CD14-positive monocyte (primary cell): ENCODE measurements around the gene DYRK3. TPM values are rescaled to one million over a fixed set of nuclear protein-coding genes. Genes with fewer than 3 reads are reported as not detected.

ENCODE experiments used
- DNase-seq, 3 donors: peaks; one replicate each; pipeline ENCODE4 v3.0.0-alpha.2; 2011 to 2022
- H2AFZ ChIP-seq: 2 replicates; pipeline ENCODE4 v1.6.0; 2012; ENCODE audit warnings: mild to moderate bottlenecking, low read depth, low read length, inconsistent platforms; ENCODE audit not compliant: insufficient read depth, poor library complexity, severe bottlenecking
- H3K27ac ChIP-seq, 2 donors: 1 replicate in 1 of 2; 2 replicates in 1 of 2; pipeline ENCODE4 v1.5.1; 2012 to 2013; ENCODE audit warnings: low read length in 2 of 2, control low read depth in 1 of 2, inconsistent platforms in 1 of 2, low read depth in 1 of 2, mild to moderate bottlenecking in 1 of 2
- H3K27me3 ChIP-seq, 2 donors: one replicate each; pipeline versions ENCODE4 v1.6.0 to v1.6.1; 2011 to 2013; ENCODE audit warnings: low read length in 2 of 2; ENCODE audit not compliant: control insufficient read depth in 2 of 2, insufficient read depth in 2 of 2
- H3K36me3 ChIP-seq, 2 donors: replicated peaks in 1 of 2; 1 replicate in 1 of 2; 2 replicates in 1 of 2; pipeline versions ENCODE4 v1.5.1 to v1.6.1; 2012 to 2013; ENCODE audit warnings: low read length in 2 of 2, control low read depth in 1 of 2, inconsistent platforms in 1 of 2, mild to moderate bottlenecking in 1 of 2; ENCODE audit not compliant: insufficient read depth in 2 of 2, control insufficient read depth in 1 of 2
- H3K4me1 ChIP-seq, 2 donors: 1 replicate in 1 of 2; 2 replicates in 1 of 2; pipeline versions ENCODE4 v1.5.1 to v1.6.1; 2012 to 2013; ENCODE audit warnings: low read length in 2 of 2, control low read depth in 1 of 2, inconsistent platforms in 1 of 2, mild to moderate bottlenecking in 1 of 2, moderate library complexity in 1 of 2; ENCODE audit not compliant: insufficient read depth in 2 of 2, control insufficient read depth in 1 of 2
- H3K4me2 ChIP-seq: replicated peaks from 2 replicates; pipeline ENCODE3; 2012; ENCODE audit warnings: low read length, moderate library complexity, mild to moderate bottlenecking; ENCODE audit not compliant: poor library complexity, severe bottlenecking; ENCODE audit errors: extremely low read depth
- H3K4me3 ChIP-seq, 3 experiments: fragments of 200-600 bp in 1 of 3; sonication (generic) in 1 of 3; replicated peaks in 1 of 3; 1 replicate in 2 of 3; 2 replicates in 1 of 3; pipeline ENCODE4 v1.5.1; 2011 to 2013; ENCODE audit warnings: low read length in 3 of 3, mild to moderate bottlenecking in 3 of 3, control low read depth in 2 of 3, low read depth in 2 of 3, inconsistent platforms in 1 of 3, moderate library complexity in 1 of 3
- H3K79me2 ChIP-seq: 2 replicates; pipeline ENCODE4 v1.6.0; 2012; ENCODE audit warnings: mild to moderate bottlenecking, control low read depth, inconsistent platforms, low read length, moderate library complexity; ENCODE audit not compliant: insufficient read depth
- H3K9ac ChIP-seq: 2 replicates; pipeline ENCODE4 v1.6.0; 2017; ENCODE audit warnings: low read length, mild to moderate bottlenecking; ENCODE audit not compliant: insufficient read depth, poor library complexity, severe bottlenecking
- H3K9me3 ChIP-seq, 2 donors: replicated peaks in 1 of 2; 1 replicate in 1 of 2; 2 replicates in 1 of 2; pipeline versions ENCODE4 v1.5.1 to v1.6.1; 2012 to 2013; ENCODE audit warnings: low read length in 2 of 2, control low read depth in 1 of 2; ENCODE audit not compliant: control insufficient read depth in 1 of 2, insufficient read depth in 1 of 2
- H4K20me1 ChIP-seq: 2 replicates; pipeline ENCODE4 v1.6.0; 2012; ENCODE audit warnings: mild to moderate bottlenecking, low read length, control low read depth, moderate library complexity; ENCODE audit not compliant: insufficient read depth
- H3K27ac Mint-ChIP-seq, 7 donors: one replicate each; pipeline ENCODE4 v1.8.0; 2020; ENCODE audit warnings: mild to moderate bottlenecking in 7 of 7, mixed read lengths in 7 of 7, moderate library complexity in 6 of 7, inconsistent platforms in 2 of 7
- H3K27me3 Mint-ChIP-seq, 3 donors: one replicate each; pipeline ENCODE4 v1.8.0; 2021 to 2022; ENCODE audit warnings: low read depth in 3 of 3, mild to moderate bottlenecking in 3 of 3, mixed read lengths in 3 of 3, moderate library complexity in 3 of 3, inconsistent platforms in 1 of 3
- H3K36me3 Mint-ChIP-seq, 2 donors: one replicate each; pipeline ENCODE4 v1.8.0; 2020; ENCODE audit warnings: mixed read lengths in 2 of 2, inconsistent platforms in 1 of 2, mild to moderate bottlenecking in 1 of 2
- H3K4me1 Mint-ChIP-seq: one replicate; pipeline ENCODE4 v1.8.0; 2020; ENCODE audit warnings: mild to moderate bottlenecking, mixed read lengths
- H3K4me3 Mint-ChIP-seq, 2 donors: one replicate each; pipeline ENCODE4 v1.8.0; 2020; ENCODE audit warnings: mild to moderate bottlenecking in 2 of 2, mixed read lengths in 2 of 2, moderate library complexity in 1 of 2
- H3K9me3 Mint-ChIP-seq, 7 donors: one replicate each; pipeline ENCODE4 v1.8.0; 2020 to 2022; ENCODE audit warnings: mixed read lengths in 7 of 7, mild to moderate bottlenecking in 6 of 7, moderate library complexity in 6 of 7, inconsistent platforms in 2 of 7
- WGBS: methylation state at CpG from one replicate; pipeline ENCODE4 v1.1.5; 2013; ENCODE audit warnings: missing lambda C conversion rate; ENCODE audit not compliant: insufficient coverage; 5-methylcytosine and 5-hydroxymethylcytosine counted together
- intact Hi-C, 2 donors: fragments of 100-400 bp; cut with micrococcal nuclease; formaldehyde crosslinking; loops; one replicate each; pipeline versions ENCODE4 v1.15.0 to v1.15.1; 2023
- polyA plus RNA-seq, 3 donors: library from polyadenylated mRNA; depleted of rRNA in 1 of 3; unstranded in 2 of 3; stranded (reverse) in 1 of 3; fragments of 300-500 nt in 2 of 3; fragments of >200 nt in 1 of 3; fragmentation: Illumina TruSeq in 2 of 3; gene quantifications; 1 replicate in 2 of 3; 2 replicates in 1 of 3; pipeline ENCODE4 v1.2.3, GENCODE V29; 2012 to 2021
- TF ChIP-seq, protein P1 (sequence below): fragments of 200-600 bp; IDR thresholded peaks from one replicate; pipeline ENCODE4 v1.8.0; 2022; ENCODE audit warnings: antibody characterized with exemption, mild to moderate bottlenecking

DYRK3 gene
- polyA plus RNA-seq, 3 donors = 0.13 TPM; not detected in 2

DNA sequence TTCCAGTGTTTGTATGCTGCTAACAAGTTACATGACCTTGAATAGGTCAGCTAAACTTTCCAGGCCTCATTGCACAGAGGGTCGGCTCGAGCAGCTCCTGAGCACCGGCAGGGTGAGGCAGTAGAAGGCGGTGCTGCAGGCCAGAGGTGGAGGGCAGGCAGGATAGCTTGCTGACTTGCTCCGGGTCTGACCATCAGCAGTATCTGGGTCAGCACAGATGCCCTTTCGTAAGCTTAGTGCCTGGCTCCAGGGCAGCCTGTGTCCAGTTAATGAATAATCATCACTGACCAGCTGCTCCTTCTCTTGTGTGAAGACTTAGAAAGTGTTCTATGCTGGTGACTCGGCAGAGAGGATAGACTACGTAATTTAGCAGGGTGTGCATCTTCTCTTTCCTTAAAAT is 56.3 kb downstream of the DYRK3 start:
- H3K36me3 Mint-ChIP-seq = peaks cover 47 to 53% of the 10 kb centered on the region in 2 donors
- whole genome bisulfite sequencing = 86% methylated on average over 7 of the region's 8 CpGs
- no peak overlapping the region for H3K4me3 Mint-ChIP-seq
- no peak overlapping the region for H2AFZ ChIP-seq
- H3K27ac Mint-ChIP-seq = peak overlapping the region in 1 of 7 donors; percentile 51
- DNase-seq = no peak
- no peaks in the 10 kb centered on the region for H3K27me3 ChIP-seq
- H4K20me1 ChIP-seq = peaks cover 100% of the 10 kb centered on the region
- H3K4me1 ChIP-seq = peaks cover 44 to 72% of the 10 kb centered on the region in 2 donors
- no peaks in the 10 kb centered on the region for H3K9me3 Mint-ChIP-seq
- peaks cover 100% of the 10 kb centered on the region for H3K79me2 ChIP-seq
- H3K27ac ChIP-seq = no peak overlapping the region
- H3K9me3 ChIP-seq = no peaks in the 10 kb centered on the region
- H3K36me3 ChIP-seq = peaks cover 6 to 30% of the 10 kb centered on the region in 2 donors
- peaks cover 92% of the 10 kb centered on the region for H3K4me1 Mint-ChIP-seq
- no peak overlapping the region for H3K4me3 ChIP-seq
- intact Hi-C loops = no loop called here
- TF ChIP-seq, protein P1, sequence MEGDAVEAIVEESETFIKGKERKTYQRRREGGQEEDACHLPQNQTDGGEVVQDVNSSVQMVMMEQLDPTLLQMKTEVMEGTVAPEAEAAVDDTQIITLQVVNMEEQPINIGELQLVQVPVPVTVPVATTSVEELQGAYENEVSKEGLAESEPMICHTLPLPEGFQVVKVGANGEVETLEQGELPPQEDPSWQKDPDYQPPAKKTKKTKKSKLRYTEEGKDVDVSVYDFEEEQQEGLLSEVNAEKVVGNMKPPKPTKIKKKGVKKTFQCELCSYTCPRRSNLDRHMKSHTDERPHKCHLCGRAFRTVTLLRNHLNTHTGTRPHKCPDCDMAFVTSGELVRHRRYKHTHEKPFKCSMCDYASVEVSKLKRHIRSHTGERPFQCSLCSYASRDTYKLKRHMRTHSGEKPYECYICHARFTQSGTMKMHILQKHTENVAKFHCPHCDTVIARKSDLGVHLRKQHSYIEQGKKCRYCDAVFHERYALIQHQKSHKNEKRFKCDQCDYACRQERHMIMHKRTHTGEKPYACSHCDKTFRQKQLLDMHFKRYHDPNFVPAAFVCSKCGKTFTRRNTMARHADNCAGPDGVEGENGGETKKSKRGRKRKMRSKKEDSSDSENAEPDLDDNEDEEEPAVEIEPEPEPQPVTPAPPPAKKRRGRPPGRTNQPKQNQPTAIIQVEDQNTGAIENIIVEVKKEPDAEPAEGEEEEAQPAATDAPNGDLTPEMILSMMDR = no peak
- H3K4me2 ChIP-seq = no peak overlapping the region
- no peak overlapping the region for H3K9ac ChIP-seq
- H3K27me3 Mint-ChIP-seq = peaks cover 0 to 3% (median 1%) of the 10 kb centered on the region in 3 donors

- H3K4me3 Mint-ChIP-seq = no peak overlapping the region
- peaks cover 44 to 72% of the 10 kb centered on the region in 2 donors for H3K4me1 ChIP-seq
Observed at GRCh38 chr1:206693029-206693428, 57.7 kb downstream of the DYRK3 start.

More at GRCh38 chr1:206693029-206693428, 57.7 kb downstream of the DYRK3 start:
- peaks cover 92% of the 10 kb centered on the region for H3K4me1 Mint-ChIP-seq
- Histone ChIP-seq H3K9ac (no peak overlapping the region), H3K4me2 (no peak overlapping the region), H4K20me1 (peaks cover 100% of the 10 kb centered on the region), H3K36me3 (peaks cover 6 to 30% of the 10 kb centered on the region in 2 donors), H3K27me3 (no peaks in the 10 kb centered on the region), H3K4me3 (no peak overlapping the region), H3K9me3 (no peaks in the 10 kb centered on the region), H3K79me2 (peaks cover 100% of the 10 kb centered on the region), H2AFZ (no peak overlapping the region), H3K27ac (no peak overlapping the region)
- TF ChIP-seq, protein P1 = no peak
- H3K27me3 Mint-ChIP-seq = peaks cover 0 to 2% (median 1%) of the 10 kb centered on the region in 3 donors
- no peaks in the 10 kb centered on the region for H3K9me3 Mint-ChIP-seq
- peaks cover 45 to 58% of the 10 kb centered on the region in 2 donors for H3K36me3 Mint-ChIP-seq
- peak overlapping the region in 2 of 7 donors; percentile 55 to 77 for H3K27ac Mint-ChIP-seq
- intact Hi-C loops = no loop called here
- no peak for DNase-seq
- 43% methylated on average over 3 of the region's 10 CpGs for WGBS
